Measurements from ENCODE around the gene RABGAP1L.
A peak's percentile ranks its signal among the peaks of the same experiment; 100 is the strongest.
"Not testable (repeated sequence)": the region's sequence is repeated elsewhere in the genome, so short reads cannot be mapped to it uniquely, and the experiment has no call there.

RABGAP1L gene

GRCh38 chr1:174160109-174160473 is 771 bp downstream of the RABGAP1L start:
- DNase-seq (ENCODE audit: low read depth in 1 of 2, low spot score in 1 of 2), result peak; percentile 27 to 31
- in situ Hi-C loops (cut with HindIII; ENCODE audit: low pct_unique_long_range_greater_than_20kb, low sequenced_read_pairs), result no loop called here
- TF ChIP-seq JUND (IDR thresholded peaks at IDR 0.05; ENCODE audit: low read depth), result no peak

- no peak for DNase-seq (ENCODE audit: low read depth in 1 of 2, low spot score in 1 of 2)
- in situ Hi-C loops (cut with HindIII; ENCODE audit: low pct_unique_long_range_greater_than_20kb, low sequenced_read_pairs), result no loop called here
- TF ChIP-seq JUND (IDR thresholded peaks at IDR 0.05; ENCODE audit: low read depth), result no peak
Observed at GRCh38 chr1:174160603-174161002, 1.3 kb downstream of the RABGAP1L start.

GRCh38 chr1:174161813-174162212 is 2.5 kb downstream of the RABGAP1L start:
- DNase-seq (ENCODE audit: low read depth in 1 of 2, low spot score in 1 of 2), result no peak
- in situ Hi-C loops (cut with HindIII; ENCODE audit: low pct_unique_long_range_greater_than_20kb, low sequenced_read_pairs), result no loop called here
- TF ChIP-seq JUND (IDR thresholded peaks at IDR 0.05; ENCODE audit: low read depth), result no peak

- DNase-seq (ENCODE audit: low read depth in 1 of 2, low spot score in 1 of 2), result no peak
- no peak for TF ChIP-seq JUND (IDR thresholded peaks at IDR 0.05; ENCODE audit: low read depth)
- in situ Hi-C loops (cut with HindIII; ENCODE audit: low pct_unique_long_range_greater_than_20kb, low sequenced_read_pairs), result no loop called here
Observed at GRCh38 chr1:174164826-174165225, 5.5 kb downstream of the RABGAP1L start.

- no peak for DNase-seq (ENCODE audit: low read depth in 1 of 2, low spot score in 1 of 2)
- in situ Hi-C loops (cut with HindIII; ENCODE audit: low pct_unique_long_range_greater_than_20kb, low sequenced_read_pairs), result no loop called here
- no peak for TF ChIP-seq JUND (IDR thresholded peaks at IDR 0.05; ENCODE audit: low read depth)
Observed at GRCh38 chr1:174165471-174166137, 6.3 kb downstream of the RABGAP1L start.

- TF ChIP-seq JUND (IDR thresholded peaks at IDR 0.05; ENCODE audit: low read depth), result no peak
- no peak for DNase-seq (ENCODE audit: low read depth in 1 of 2, low spot score in 1 of 2)
- in situ Hi-C loops (cut with HindIII; ENCODE audit: low pct_unique_long_range_greater_than_20kb, low sequenced_read_pairs), result no loop called here
Observed at GRCh38 chr1:174166530-174167264, 7.4 kb downstream of the RABGAP1L start.

GRCh38 chr1:174167265-174167803 is 8.0 kb downstream of the RABGAP1L start:
- TF ChIP-seq JUND (IDR thresholded peaks at IDR 0.05; ENCODE audit: low read depth), result no peak
- in situ Hi-C loops (cut with HindIII; ENCODE audit: low pct_unique_long_range_greater_than_20kb, low sequenced_read_pairs), result no loop called here
- no peak for DNase-seq (ENCODE audit: low read depth in 1 of 2, low spot score in 1 of 2)

- in situ Hi-C loops (cut with HindIII; ENCODE audit: low pct_unique_long_range_greater_than_20kb, low sequenced_read_pairs), result no loop called here
Observed at GRCh38 chr1:174169342-174169741, 10.0 kb downstream of the RABGAP1L start.

GRCh38 chr1:174171073-174171472 is 11.8 kb downstream of the RABGAP1L start:
- DNase-seq (ENCODE audit: low read depth in 1 of 2, low spot score in 1 of 2), result no peak
- TF ChIP-seq JUND (IDR thresholded peaks at IDR 0.05; ENCODE audit: low read depth), result no peak
- in situ Hi-C loops (cut with HindIII; ENCODE audit: low pct_unique_long_range_greater_than_20kb, low sequenced_read_pairs), result no loop called here

More at GRCh38 chr1:174169342-174169741, 10.0 kb downstream of the RABGAP1L start:
- TF ChIP-seq JUND (IDR thresholded peaks at IDR 0.05; ENCODE audit: low read depth), result no peak
- no peak for DNase-seq (ENCODE audit: low read depth in 1 of 2, low spot score in 1 of 2)

GRCh38 chr1:174174461-174175329 is 15.4 kb downstream of the RABGAP1L start:
- TF ChIP-seq JUND (IDR thresholded peaks at IDR 0.05; ENCODE audit: low read depth), result no peak
- in situ Hi-C loops (cut with HindIII; ENCODE audit: low pct_unique_long_range_greater_than_20kb, low sequenced_read_pairs), result no loop called here
- DNase-seq (ENCODE audit: low read depth in 1 of 2, low spot score in 1 of 2), result peak in 1 of 2 experiments; percentile 13

- DNase-seq (ENCODE audit: low read depth in 1 of 2, low spot score in 1 of 2); in situ Hi-C loops (cut with HindIII; ENCODE audit: low pct_unique_long_range_greater_than_20kb, low sequenced_read_pairs): not testable (repeated sequence)
Observed at GRCh38 chr1:174178459-174178858, 19.1 kb downstream of the RABGAP1L start.

- in situ Hi-C loops (cut with HindIII; ENCODE audit: low pct_unique_long_range_greater_than_20kb, low sequenced_read_pairs), result no loop called here
- TF ChIP-seq JUND (IDR thresholded peaks at IDR 0.05; ENCODE audit: low read depth), result no peak
- DNase-seq (ENCODE audit: low read depth in 1 of 2, low spot score in 1 of 2), result peak in 1 of 2 experiments; percentile 38
Observed at GRCh38 chr1:174189428-174190062, 30.2 kb downstream of the RABGAP1L start.
